WTC11 (cell line): ENCODE measurements around the gene NPAS3. TPM values are rescaled to one million over a fixed set of nuclear protein-coding genes. Genes with fewer than 3 reads are reported as not detected.

Experiments
- ATAC-seq: fragments of 200-7000 bp; cut with Tn5 transposase; 2 replicates; pipeline ENCODE4 v1.10.0; 2021; ENCODE audit warnings: mild to moderate bottlenecking, moderate library complexity
- CTCF ChIA-PET: fragments of 300-600 bp; sonication (Branson Sonifier 250); formaldehyde crosslinking; loops from one replicate; lab custom pipeline; 2021; ENCODE audit warnings: antibody characterized with exemption; lab: Charles Lee
- POLR2A ChIA-PET: fragments of 350-600 bp; sonication (Branson Sonifier 250); formaldehyde crosslinking; loops from one replicate; lab custom pipeline; 2021; ENCODE audit warnings: antibody characterized with exemption; lab: Charles Lee
- DNase-seq: peaks from one replicate; pipeline ENCODE4 v3.0.0; 2021; ENCODE audit warnings: low spot score
- H3K27ac Mint-ChIP-seq: 2 replicates; pipeline ENCODE4 v1.8.0; 2021; ENCODE audit warnings: mixed read lengths
- H3K27me3 Mint-ChIP-seq: 2 replicates; pipeline ENCODE4 v1.8.0; 2021; ENCODE audit warnings: low read depth, mild to moderate bottlenecking, moderate library complexity, mixed read lengths
- H3K36me3 Mint-ChIP-seq: 2 replicates; pipeline ENCODE4 v1.8.0; 2021; ENCODE audit warnings: mixed read lengths
- H3K4me1 Mint-ChIP-seq: 2 replicates; pipeline ENCODE4 v1.8.0; 2022; ENCODE audit warnings: mixed read lengths
- H3K4me3 Mint-ChIP-seq: 2 replicates; pipeline ENCODE4 v1.8.0; 2021; ENCODE audit warnings: mild to moderate bottlenecking, moderate library complexity, mixed read lengths
- H3K9me3 Mint-ChIP-seq: 2 replicates; pipeline ENCODE4 v1.8.0; 2021; ENCODE audit warnings: mixed read lengths
- GABPB1 ChIP-seq: sonication (generic); formaldehyde crosslinking; IDR thresholded peaks from 2 replicates; pipeline ENCODE4 v1.8.1; 2023; ENCODE audit warnings: mild to moderate bottlenecking, missing genetic modification reagents
- GRHL2 ChIP-seq: fragments of 250-450 bp; sonication (Bioruptor Pico); IDR thresholded peaks from 2 replicates; pipeline ENCODE4 v1.8.0; 2022; ENCODE audit warnings: mild to moderate bottlenecking, moderate library complexity; ENCODE audit not compliant: insufficient replicate concordance, severe bottlenecking
- JUN ChIP-seq: sonication (generic); formaldehyde crosslinking; IDR thresholded peaks from 2 replicates; pipeline ENCODE4 v1.8.0; 2023; ENCODE audit warnings: mild to moderate bottlenecking, missing genetic modification reagents
- MXD4 ChIP-seq: fragments of 250-450 bp; sonication (Bioruptor Pico); IDR thresholded peaks from 2 replicates; pipeline ENCODE4 v1.8.0; 2021; ENCODE audit warnings: mild to moderate bottlenecking, moderate library complexity, borderline replicate concordance
- NFYB ChIP-seq: sonication (generic); formaldehyde crosslinking; conservative IDR thresholded peaks from 2 replicates; pipeline ENCODE4 v1.8.0; 2022; ENCODE audit warnings: low read depth, missing genetic modification reagents
- NR2C2 ChIP-seq: sonication (generic); formaldehyde crosslinking; IDR thresholded peaks from 2 replicates; pipeline ENCODE4 v1.8.0; 2022; ENCODE audit warnings: mild to moderate bottlenecking, missing genetic modification reagents
- OVOL2 ChIP-seq: fragments of 250-450 bp; sonication (Bioruptor Pico); IDR thresholded peaks from 2 replicates; pipeline ENCODE4 v1.9.0; 2021; ENCODE audit warnings: mild to moderate bottlenecking, borderline replicate concordance
- ZNF121 ChIP-seq: sonication (generic); formaldehyde crosslinking; IDR thresholded peaks from 2 replicates; pipeline ENCODE4 v1.8.0; 2023; ENCODE audit warnings: missing genetic modification reagents
- ZNF219 ChIP-seq: sonication (generic); formaldehyde crosslinking; IDR thresholded peaks from 2 replicates; pipeline ENCODE4 v1.8.0; 2023; ENCODE audit warnings: missing genetic modification reagents, mild to moderate bottlenecking, borderline replicate concordance
- ZNF263 ChIP-seq: sonication (generic); formaldehyde crosslinking; IDR thresholded peaks from 2 replicates; pipeline ENCODE4 v1.8.1; 2022; ENCODE audit warnings: low read depth, mild to moderate bottlenecking, moderate library complexity, missing genetic modification reagents
- total RNA-seq: library from RNA; stranded (reverse); gene quantifications from 3 replicates; pipeline ENCODE4 v1.2.3, GENCODE V29; 2021
- TF ChIP-seq, protein P1 (sequence below): fragments of 250-450 bp; sonication (Bioruptor Pico); IDR thresholded peaks from 2 replicates; pipeline ENCODE4 v1.9.0; 2021; ENCODE audit warnings: mild to moderate bottlenecking, borderline replicate concordance
- TF ChIP-seq, protein P2 (sequence below): sonication (generic); formaldehyde crosslinking; IDR thresholded peaks from 2 replicates; pipeline ENCODE4 v1.8.1; 2023; ENCODE audit warnings: mild to moderate bottlenecking, missing genetic modification reagents, moderate library complexity
- TF ChIP-seq, protein P3 (sequence below): fragments of 200-600 bp; IDR thresholded peaks from 2 replicates; pipeline ENCODE4 v1.8.0; 2022; ENCODE audit warnings: antibody characterized with exemption
- TF ChIP-seq, protein P4 (sequence below): sonication (generic); formaldehyde crosslinking; IDR thresholded peaks from 2 replicates; pipeline ENCODE4 v1.8.0; 2022; ENCODE audit warnings: missing genetic modification reagents
- TF ChIP-seq, protein P5 (sequence below): fragments of 250-450 bp; sonication (Bioruptor Pico); IDR thresholded peaks from 2 replicates; pipeline ENCODE4 v1.9.0; 2021; ENCODE audit warnings: mild to moderate bottlenecking
- TF ChIP-seq, protein P6 (sequence below): fragments of 250-450 bp; sonication (Bioruptor Pico); conservative IDR thresholded peaks from 2 replicates; pipeline ENCODE4 v1.9.0; 2021; ENCODE audit warnings: mild to moderate bottlenecking
- TF ChIP-seq, protein P7 (sequence below): sonication (generic); formaldehyde crosslinking; IDR thresholded peaks from 2 replicates; pipeline ENCODE4 v1.8.0; 2022; ENCODE audit warnings: mild to moderate bottlenecking, missing genetic modification reagents

Gene NPAS3
- total RNA-seq, 1 experiment from 2014 or later, result 3.2 TPM

DNA sequence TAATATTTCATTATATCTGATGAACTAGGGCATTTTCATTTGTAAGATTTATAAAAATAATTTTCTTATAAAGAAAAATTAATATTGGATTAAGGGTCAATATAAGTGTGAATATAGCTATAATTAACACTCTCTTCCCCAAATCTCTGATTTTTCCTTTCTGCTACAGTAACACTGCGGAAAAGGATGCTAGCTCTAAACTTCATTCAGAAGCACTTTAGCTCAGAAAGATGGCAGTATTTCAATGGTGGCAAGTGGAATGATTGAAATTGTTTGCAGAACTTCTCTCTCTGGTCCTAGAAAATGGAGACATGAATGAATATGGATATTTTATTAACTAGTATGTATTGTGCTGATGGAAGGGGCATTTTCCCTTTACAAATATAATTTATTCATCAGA, 8.4 kb downstream of the NPAS3 start:
- Mint-ChIP-seq H3K4me3 (no peak overlapping the region), H3K4me1 (no peaks in the 10 kb centered on the region), H3K27ac (no peak overlapping the region), H3K9me3 (no peaks in the 10 kb centered on the region), H3K27me3 (no peaks in the 10 kb centered on the region; the same call in 1 of the 2 replicates), H3K36me3 (no peaks in the 10 kb centered on the region)
- ChIA-PET CTCF (interaction anchor here (0.5 kb wide), 1 partner anchor 1666 kb away, joined by 3 read pairs; no protein-coding TSS in a partner anchor), POLR2A (no interaction called here)
- TF ChIP-seq OVOL2 (no peak), JUN (no peak), NFYB (CRISPR knock-in tag) (no peak), GABPB1 (CRISPR knock-in tag) (no peak), ZNF263 (CRISPR knock-in tag) (no peak), MXD4 (CRISPR knock-in tag) (no peak), ZNF219 (CRISPR knock-in tag) (no peak)
- TF ChIP-seq, protein P1, sequence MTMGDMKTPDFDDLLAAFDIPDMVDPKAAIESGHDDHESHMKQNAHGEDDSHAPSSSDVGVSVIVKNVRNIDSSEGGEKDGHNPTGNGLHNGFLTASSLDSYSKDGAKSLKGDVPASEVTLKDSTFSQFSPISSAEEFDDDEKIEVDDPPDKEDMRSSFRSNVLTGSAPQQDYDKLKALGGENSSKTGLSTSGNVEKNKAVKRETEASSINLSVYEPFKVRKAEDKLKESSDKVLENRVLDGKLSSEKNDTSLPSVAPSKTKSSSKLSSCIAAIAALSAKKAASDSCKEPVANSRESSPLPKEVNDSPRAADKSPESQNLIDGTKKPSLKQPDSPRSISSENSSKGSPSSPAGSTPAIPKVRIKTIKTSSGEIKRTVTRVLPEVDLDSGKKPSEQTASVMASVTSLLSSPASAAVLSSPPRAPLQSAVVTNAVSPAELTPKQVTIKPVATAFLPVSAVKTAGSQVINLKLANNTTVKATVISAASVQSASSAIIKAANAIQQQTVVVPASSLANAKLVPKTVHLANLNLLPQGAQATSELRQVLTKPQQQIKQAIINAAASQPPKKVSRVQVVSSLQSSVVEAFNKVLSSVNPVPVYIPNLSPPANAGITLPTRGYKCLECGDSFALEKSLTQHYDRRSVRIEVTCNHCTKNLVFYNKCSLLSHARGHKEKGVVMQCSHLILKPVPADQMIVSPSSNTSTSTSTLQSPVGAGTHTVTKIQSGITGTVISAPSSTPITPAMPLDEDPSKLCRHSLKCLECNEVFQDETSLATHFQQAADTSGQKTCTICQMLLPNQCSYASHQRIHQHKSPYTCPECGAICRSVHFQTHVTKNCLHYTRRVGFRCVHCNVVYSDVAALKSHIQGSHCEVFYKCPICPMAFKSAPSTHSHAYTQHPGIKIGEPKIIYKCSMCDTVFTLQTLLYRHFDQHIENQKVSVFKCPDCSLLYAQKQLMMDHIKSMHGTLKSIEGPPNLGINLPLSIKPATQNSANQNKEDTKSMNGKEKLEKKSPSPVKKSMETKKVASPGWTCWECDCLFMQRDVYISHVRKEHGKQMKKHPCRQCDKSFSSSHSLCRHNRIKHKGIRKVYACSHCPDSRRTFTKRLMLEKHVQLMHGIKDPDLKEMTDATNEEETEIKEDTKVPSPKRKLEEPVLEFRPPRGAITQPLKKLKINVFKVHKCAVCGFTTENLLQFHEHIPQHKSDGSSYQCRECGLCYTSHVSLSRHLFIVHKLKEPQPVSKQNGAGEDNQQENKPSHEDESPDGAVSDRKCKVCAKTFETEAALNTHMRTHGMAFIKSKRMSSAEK (CRISPR knock-in tag), result no peak
- TF ChIP-seq, protein P2, sequence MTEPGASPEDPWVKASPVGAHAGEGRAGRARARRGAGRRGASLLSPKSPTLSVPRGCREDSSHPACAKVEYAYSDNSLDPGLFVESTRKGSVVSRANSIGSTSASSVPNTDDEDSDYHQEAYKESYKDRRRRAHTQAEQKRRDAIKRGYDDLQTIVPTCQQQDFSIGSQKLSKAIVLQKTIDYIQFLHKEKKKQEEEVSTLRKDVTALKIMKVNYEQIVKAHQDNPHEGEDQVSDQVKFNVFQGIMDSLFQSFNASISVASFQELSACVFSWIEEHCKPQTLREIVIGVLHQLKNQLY (CRISPR knock-in tag), result no peak
- TF ChIP-seq, protein P3, sequence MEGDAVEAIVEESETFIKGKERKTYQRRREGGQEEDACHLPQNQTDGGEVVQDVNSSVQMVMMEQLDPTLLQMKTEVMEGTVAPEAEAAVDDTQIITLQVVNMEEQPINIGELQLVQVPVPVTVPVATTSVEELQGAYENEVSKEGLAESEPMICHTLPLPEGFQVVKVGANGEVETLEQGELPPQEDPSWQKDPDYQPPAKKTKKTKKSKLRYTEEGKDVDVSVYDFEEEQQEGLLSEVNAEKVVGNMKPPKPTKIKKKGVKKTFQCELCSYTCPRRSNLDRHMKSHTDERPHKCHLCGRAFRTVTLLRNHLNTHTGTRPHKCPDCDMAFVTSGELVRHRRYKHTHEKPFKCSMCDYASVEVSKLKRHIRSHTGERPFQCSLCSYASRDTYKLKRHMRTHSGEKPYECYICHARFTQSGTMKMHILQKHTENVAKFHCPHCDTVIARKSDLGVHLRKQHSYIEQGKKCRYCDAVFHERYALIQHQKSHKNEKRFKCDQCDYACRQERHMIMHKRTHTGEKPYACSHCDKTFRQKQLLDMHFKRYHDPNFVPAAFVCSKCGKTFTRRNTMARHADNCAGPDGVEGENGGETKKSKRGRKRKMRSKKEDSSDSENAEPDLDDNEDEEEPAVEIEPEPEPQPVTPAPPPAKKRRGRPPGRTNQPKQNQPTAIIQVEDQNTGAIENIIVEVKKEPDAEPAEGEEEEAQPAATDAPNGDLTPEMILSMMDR, result no peak
- ATAC-seq (no peak), DNase-seq (no peak)

DNA sequence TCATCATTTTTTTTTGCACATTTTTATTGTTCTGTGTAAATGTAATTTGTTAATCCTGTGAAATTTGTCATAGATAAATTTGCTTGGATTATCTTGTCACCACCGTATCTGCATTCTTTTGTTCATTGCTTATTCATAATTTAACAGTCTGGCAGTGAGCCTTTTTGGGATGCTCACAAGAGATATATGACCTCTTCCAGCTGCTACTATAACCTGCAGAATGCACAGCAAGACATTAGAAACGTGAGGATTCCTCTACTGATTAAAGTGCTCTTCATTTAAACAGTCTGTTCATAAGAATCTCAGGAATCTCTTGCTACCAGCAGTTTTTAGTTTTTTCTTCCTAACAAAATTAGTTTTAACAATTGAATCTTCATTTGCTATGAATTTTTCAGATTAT, 9.1 kb downstream of the NPAS3 start:
- H3K4me1 Mint-ChIP-seq, result no peaks in the 10 kb centered on the region
- no peaks in the 10 kb centered on the region for H3K27me3 Mint-ChIP-seq
- H3K9me3 Mint-ChIP-seq, result no peaks in the 10 kb centered on the region
- ChIA-PET CTCF (no interaction called here), POLR2A (no interaction called here)
- no peak for ATAC-seq
- no peak overlapping the region for H3K4me3 Mint-ChIP-seq
- DNase-seq, result no peak
- H3K36me3 Mint-ChIP-seq, result no peaks in the 10 kb centered on the region
- no peak overlapping the region for H3K27ac Mint-ChIP-seq
- TF ChIP-seq GRHL2 (CRISPR knock-in tag) (no peak), GABPB1 (CRISPR knock-in tag) (no peak), ZNF121 (CRISPR knock-in tag) (no peak), JUN (no peak), NR2C2 (CRISPR knock-in tag) (no peak)
- TF ChIP-seq, protein P4, sequence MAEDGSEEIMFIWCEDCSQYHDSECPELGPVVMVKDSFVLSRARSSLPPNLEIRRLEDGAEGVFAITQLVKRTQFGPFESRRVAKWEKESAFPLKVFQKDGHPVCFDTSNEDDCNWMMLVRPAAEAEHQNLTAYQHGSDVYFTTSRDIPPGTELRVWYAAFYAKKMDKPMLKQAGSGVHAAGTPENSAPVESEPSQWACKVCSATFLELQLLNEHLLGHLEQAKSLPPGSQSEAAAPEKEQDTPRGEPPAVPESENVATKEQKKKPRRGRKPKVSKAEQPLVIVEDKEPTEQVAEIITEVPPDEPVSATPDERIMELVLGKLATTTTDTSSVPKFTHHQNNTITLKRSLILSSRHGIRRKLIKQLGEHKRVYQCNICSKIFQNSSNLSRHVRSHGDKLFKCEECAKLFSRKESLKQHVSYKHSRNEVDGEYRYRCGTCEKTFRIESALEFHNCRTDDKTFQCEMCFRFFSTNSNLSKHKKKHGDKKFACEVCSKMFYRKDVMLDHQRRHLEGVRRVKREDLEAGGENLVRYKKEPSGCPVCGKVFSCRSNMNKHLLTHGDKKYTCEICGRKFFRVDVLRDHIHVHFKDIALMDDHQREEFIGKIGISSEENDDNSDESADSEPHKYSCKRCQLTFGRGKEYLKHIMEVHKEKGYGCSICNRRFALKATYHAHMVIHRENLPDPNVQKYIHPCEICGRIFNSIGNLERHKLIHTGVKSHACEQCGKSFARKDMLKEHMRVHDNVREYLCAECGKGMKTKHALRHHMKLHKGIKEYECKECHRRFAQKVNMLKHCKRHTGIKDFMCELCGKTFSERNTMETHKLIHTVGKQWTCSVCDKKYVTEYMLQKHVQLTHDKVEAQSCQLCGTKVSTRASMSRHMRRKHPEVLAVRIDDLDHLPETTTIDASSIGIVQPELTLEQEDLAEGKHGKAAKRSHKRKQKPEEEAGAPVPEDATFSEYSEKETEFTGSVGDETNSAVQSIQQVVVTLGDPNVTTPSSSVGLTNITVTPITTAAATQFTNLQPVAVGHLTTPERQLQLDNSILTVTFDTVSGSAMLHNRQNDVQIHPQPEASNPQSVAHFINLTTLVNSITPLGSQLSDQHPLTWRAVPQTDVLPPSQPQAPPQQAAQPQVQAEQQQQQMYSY (CRISPR knock-in tag), result no peak
- TF ChIP-seq, protein P5, sequence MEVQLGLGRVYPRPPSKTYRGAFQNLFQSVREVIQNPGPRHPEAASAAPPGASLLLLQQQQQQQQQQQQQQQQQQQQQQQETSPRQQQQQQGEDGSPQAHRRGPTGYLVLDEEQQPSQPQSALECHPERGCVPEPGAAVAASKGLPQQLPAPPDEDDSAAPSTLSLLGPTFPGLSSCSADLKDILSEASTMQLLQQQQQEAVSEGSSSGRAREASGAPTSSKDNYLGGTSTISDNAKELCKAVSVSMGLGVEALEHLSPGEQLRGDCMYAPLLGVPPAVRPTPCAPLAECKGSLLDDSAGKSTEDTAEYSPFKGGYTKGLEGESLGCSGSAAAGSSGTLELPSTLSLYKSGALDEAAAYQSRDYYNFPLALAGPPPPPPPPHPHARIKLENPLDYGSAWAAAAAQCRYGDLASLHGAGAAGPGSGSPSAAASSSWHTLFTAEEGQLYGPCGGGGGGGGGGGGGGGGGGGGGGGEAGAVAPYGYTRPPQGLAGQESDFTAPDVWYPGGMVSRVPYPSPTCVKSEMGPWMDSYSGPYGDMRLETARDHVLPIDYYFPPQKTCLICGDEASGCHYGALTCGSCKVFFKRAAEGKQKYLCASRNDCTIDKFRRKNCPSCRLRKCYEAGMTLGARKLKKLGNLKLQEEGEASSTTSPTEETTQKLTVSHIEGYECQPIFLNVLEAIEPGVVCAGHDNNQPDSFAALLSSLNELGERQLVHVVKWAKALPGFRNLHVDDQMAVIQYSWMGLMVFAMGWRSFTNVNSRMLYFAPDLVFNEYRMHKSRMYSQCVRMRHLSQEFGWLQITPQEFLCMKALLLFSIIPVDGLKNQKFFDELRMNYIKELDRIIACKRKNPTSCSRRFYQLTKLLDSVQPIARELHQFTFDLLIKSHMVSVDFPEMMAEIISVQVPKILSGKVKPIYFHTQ, result no peak
- TF ChIP-seq, protein P6, sequence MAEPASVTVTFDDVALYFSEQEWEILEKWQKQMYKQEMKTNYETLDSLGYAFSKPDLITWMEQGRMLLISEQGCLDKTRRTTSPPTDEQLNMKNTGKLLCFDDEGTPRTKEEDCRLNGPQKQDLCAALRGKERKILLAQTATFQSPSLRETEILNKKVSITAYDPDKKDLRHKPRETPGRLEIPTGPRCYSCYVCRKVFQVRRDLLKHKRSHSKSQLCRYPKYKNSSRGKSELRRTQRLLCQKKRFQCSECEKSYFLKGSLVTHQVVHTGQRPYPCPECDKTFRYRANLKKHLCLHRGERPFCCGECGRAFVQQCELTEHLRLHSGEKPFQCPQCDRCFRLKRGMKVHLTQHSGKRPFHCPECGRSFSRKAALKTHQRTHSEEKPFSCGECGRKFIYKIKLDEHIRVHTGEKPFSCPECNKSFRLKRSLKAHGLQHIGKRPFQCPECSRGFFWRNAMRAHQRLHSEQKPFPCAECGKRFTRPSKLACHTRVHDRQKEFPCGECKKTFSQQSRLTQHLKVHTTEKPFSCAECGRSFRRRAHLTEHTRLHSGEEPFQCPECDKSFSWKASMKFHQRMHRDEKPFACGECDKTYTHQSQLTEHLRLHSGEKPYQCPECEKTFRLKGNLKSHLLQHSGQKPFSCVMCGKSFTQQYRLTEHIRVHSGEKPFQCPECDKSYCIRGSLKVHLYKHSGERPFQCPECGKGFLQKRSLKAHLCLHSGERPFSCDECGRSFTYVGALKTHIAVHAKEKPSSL (CRISPR knock-in tag), result no peak
- TF ChIP-seq, protein P7, sequence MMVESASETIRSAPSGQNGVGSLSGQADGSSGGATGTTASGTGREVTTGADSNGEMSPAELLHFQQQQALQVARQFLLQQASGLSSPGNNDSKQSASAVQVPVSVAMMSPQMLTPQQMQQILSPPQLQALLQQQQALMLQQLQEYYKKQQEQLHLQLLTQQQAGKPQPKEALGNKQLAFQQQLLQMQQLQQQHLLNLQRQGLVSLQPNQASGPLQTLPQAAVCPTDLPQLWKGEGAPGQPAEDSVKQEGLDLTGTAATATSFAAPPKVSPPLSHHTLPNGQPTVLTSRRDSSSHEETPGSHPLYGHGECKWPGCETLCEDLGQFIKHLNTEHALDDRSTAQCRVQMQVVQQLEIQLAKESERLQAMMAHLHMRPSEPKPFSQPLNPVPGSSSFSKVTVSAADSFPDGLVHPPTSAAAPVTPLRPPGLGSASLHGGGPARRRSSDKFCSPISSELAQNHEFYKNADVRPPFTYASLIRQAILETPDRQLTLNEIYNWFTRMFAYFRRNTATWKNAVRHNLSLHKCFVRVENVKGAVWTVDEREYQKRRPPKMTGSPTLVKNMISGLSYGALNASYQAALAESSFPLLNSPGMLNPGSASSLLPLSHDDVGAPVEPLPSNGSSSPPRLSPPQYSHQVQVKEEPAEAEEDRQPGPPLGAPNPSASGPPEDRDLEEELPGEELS, result no peak
